ENCODE measurements around the gene APEH. TPM values are rescaled to one million over a fixed set of nuclear protein-coding genes. Genes with fewer than 3 reads are reported as not detected.
A peak's percentile ranks its signal among the peaks of the same experiment; 100 is the strongest.

The APEH gene
- total and polyA plus RNA-seq, 9 of the 15 experiments (the other 6 are each of a cell fraction or from before 2014, with no cell fraction given) = 70.9 to 177 (median 117) TPM

- TF ChIP-seq RAD21 (CRISPR knock-in tag; conservative IDR thresholded peaks at IDR 0.05 in 1 of 2, IDR thresholded peaks at IDR 0.05 in 1 of 2) (peak; percentile 65 to 83), SP1 (CRISPR knock-in tag; IDR thresholded peaks at IDR 0.05) (peak; percentile 46; the same call in 1 of the 2 replicates), CTCFL (IDR thresholded peaks at IDR 0.05; ENCODE audit: borderline replicate concordance, insufficient read depth, low read depth, low read length, poor library complexity, severe bottlenecking) (peak; percentile 50), THRAP3 (IDR thresholded peaks at IDR 0.05; ENCODE audit: borderline replicate concordance) (no peak), CBFA2T3 (IDR thresholded peaks at IDR 0.05) (no peak), POLR2B (IDR thresholded peaks at IDR 0.05; ENCODE audit: low read depth, partially characterized antibody) (no peak), CREB3 (tag; conservative IDR thresholded peaks at IDR 0.05; ENCODE audit: low read depth) (no peak), ERF (CRISPR knock-in tag; IDR thresholded peaks at IDR 0.05) (no peak), ZNF57 (CRISPR knock-in tag; IDR thresholded peaks at IDR 0.05) (no peak), SMC3 (conservative IDR thresholded peaks at IDR 0.05; ENCODE audit: insufficient read depth, low read depth, low read length) (peak; percentile 84), TAL1 (IDR thresholded peaks at IDR 0.05) (no peak), ZBTB34 (CRISPR knock-in tag; IDR thresholded peaks at IDR 0.05) (no peak), NFE2L1 (tag; IDR thresholded peaks at IDR 0.05; ENCODE audit: borderline replicate concordance, low read depth) (no peak), E2F8 (IDR thresholded peaks at IDR 0.05; ENCODE audit: low read depth, partially characterized antibody) (no peak), ATF1 (CRISPR knock-in tag; IDR thresholded peaks at IDR 0.05) (no peak), ATF1 (tag; IDR thresholded peaks at IDR 0.05) (no peak), TFAP4 (CRISPR knock-in tag; IDR thresholded peaks at IDR 0.05; ENCODE audit: borderline replicate concordance) (peak; percentile 38; the same call in 1 of the 2 replicates), SRF (CRISPR knock-in tag; IDR thresholded peaks at IDR 0.05) (peak in 1 of 2 experiments; percentile 92; a peak in 1 of 4 replicates)
Measured at GRCh38 chr3:49671291-49672288, 2.6 kb upstream of the APEH start (continued).
